HG03565 (cell line): Measurements from ENCODE around the gene BCO2.
"Not testable (repeated sequence)": the region's sequence is repeated elsewhere in the genome, so short reads cannot be mapped to it uniquely, and the experiment has no call there.

Experiments used
- ATAC-seq: cut with Tn5 transposase; IDR thresholded peaks from one replicate; pipeline ENCODE4 v1.9.1; 2021; ENCODE audit warnings: mild to moderate bottlenecking, moderate library complexity; ENCODE audit not compliant: unreplicated experiment

BCO2 gene, protein sequence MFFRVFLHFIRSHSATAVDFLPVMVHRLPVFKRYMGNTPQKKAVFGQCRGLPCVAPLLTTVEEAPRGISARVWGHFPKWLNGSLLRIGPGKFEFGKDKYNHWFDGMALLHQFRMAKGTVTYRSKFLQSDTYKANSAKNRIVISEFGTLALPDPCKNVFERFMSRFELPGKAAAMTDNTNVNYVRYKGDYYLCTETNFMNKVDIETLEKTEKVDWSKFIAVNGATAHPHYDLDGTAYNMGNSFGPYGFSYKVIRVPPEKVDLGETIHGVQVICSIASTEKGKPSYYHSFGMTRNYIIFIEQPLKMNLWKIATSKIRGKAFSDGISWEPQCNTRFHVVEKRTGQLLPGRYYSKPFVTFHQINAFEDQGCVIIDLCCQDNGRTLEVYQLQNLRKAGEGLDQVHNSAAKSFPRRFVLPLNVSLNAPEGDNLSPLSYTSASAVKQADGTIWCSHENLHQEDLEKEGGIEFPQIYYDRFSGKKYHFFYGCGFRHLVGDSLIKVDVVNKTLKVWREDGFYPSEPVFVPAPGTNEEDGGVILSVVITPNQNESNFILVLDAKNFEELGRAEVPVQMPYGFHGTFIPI

DNA sequence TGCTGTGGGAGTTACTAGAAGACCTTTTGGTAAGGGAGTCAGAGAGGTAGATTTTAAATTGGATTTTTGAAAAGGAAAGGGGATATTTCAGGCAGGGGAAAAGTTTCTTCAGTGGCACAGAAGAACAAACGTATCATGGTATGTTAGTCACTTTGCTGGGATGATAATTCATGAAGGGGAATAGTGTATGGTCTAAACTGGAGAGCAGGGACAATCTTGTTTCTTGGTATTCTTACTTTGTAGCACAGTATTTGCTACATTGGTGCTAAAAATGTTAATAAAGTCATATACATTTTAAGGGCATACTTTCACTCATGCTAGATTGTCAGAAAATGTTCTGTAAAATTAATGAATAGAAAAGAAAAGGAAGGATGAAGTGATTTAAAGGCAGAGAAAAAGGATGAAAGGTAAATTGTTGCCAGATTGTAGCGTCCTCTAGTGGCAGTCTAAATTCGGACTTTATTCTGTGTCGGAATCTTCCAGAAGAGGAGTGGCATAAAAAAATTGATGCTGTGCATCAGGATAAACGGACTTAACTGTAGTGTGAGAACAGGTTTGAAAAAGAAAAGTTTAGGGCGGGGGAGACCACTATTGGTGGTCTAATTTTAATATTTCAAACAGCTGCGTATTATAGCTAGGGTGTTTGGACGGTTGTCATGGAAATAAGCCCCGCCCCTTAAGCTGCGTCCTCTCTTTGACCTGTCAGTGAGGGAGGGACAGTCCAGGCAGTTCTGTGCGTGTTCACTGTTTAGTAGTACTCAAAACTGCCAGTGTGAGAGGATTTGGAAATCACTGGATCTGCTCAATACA, at the start of gene BCO2:
Gene BCO2 (plus strand): TSS at position 724 of the 810 bp plus-strand sequence. CDS start 90 bp downstream, outside the sequence.
- ATAC-seq = no peak

DNA sequence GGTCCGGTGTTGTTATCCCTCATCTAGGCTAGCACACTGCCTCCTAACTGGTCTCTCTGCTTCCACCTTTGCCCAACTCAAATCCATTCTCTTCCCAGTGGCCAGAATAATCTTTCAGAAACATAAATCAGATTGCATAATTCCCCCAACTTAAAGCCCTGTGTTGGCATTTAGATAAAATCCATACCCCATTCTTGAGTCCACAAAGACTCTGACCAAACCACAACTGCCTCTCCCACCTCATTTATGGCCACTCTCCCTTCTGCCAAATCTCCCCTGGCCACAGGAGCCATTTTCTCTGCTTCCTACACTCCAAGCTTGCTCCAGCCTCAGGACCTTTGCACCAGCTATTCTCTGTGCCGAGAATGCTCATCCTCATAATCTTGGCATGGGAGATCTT, 48.3 kb upstream of the BCO2 start:
- ATAC-seq = no peak

DNA sequence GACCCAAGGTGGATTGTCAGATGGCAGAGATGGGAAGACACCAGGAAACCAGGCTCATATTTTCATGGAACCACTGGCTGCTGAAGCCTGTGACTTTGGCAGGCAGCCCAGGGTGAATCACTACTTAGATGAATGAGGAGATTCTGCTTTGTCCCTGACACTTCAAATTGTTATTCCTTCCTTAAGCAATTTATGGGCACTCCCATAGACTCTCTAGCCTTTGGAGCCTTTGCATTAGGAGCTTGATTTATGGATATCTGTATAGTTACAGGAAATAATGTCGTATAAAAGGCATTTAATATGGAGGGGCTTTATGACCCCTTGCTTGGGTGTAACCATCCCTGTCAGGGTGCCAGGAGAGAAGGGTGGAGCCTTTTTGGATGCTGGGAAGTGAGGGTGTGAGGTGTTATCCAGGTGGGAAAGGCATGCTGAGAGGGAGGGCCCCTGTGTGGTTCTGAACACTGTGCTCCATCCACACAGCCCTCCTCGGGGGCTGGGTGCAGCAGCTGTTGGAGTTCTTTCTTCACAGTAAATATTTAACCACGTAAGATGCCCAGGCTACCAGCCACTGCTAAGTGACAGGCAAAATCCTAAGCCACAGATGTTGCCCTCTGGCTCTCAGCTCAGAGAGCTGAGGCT, 46.7 kb upstream of the BCO2 start:
- ATAC-seq = no peak

DNA sequence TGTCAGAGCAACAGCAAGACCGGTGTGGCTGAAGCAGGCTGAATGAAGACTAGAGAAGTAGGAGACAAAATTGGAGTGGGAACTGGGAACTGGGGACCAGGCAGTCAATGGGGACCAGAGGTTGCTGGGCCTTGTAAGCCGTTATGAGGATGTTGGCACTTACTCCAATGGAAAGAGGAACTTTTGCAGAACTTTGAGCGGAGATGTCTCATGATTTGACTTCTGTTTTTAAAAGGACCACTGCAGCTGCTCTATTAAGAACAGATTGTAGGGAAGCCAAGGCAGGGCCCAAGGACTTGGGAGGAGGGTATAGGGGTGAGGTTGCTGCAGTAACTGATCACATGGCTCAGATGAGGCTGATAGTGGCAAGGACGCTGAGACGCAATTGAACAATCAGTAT, 45.7 kb upstream of the BCO2 start:
- no peak for ATAC-seq

DNA sequence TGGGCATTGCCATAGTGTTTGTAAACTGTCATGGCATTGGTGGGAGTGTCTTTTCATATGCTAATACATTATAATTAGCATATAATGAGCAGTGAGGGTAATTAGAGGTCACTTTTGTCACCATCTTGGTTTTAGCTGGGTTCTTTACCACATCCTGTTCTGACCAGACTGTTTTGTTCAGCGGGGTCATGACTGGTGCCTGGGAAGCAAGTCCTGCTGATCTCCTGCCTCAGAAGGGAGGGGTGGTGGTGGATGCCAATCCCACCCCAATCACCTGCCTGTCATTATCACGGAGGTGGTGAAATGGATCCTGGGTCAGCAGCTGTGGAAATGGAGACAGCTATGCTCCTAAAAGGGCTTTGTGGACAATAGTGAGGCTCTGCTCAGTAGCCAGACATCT, 42.6 kb upstream of the BCO2 start:
- ATAC-seq = no peak

DNA sequence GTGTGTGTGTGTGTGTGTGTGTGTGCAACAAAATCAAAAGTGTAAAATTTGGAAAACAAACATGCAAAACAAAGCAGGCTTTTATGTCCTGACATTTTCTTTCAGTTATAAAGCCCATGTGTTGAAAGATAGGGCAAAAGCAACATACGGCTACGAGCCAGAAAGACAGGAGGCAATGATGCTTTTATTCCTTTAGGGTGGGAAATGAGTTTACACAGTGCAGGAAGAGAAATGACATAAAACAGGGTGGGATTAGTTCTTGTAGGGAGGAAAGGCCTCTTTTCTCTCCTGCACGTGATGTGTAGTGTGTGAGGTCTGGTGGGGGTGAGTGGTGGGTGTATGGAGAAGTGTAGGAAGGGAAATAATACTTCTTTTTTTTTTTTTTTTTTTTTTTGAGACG, 40.8 kb upstream of the BCO2 start:
- no peak for ATAC-seq

DNA sequence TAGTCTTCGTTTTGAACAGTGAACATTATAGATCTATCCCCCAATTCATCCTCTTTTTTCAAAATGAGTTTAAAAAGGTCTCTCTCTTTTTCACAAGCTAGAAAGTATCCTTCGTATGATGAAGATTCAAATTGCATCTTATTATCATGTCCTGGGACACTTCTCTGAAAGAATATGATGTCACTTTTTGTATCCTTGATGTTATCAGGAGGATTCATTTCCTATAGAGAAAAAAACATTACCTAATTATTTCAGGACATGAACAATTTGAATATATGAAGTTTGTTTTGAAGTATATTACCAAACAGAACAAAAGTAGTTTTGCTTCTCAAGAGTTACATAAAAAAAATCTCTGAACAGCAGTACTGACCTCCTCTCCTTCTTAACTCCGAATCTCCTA, 31.7 kb upstream of the BCO2 start:
- ATAC-seq = no peak

DNA sequence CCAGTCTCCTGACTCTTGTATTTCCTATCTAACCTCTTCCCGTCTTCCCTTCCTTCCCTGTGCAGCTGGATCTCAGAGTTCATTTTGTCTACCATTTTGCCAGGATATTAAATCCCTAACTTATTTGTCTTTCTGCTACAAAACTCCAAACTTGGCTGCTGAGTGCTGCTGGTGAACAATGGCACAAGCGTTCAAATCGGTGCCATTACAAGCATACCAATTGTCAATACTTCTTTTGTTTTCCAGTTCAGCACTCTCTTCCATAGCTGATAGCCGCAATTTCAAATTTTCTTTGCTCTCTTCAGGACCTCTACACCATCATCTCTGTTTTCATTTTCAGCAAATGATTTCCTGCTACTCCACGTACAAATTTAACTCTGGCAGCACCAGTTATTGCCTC, 24.8 kb upstream of the BCO2 start:
- no peak for ATAC-seq

DNA sequence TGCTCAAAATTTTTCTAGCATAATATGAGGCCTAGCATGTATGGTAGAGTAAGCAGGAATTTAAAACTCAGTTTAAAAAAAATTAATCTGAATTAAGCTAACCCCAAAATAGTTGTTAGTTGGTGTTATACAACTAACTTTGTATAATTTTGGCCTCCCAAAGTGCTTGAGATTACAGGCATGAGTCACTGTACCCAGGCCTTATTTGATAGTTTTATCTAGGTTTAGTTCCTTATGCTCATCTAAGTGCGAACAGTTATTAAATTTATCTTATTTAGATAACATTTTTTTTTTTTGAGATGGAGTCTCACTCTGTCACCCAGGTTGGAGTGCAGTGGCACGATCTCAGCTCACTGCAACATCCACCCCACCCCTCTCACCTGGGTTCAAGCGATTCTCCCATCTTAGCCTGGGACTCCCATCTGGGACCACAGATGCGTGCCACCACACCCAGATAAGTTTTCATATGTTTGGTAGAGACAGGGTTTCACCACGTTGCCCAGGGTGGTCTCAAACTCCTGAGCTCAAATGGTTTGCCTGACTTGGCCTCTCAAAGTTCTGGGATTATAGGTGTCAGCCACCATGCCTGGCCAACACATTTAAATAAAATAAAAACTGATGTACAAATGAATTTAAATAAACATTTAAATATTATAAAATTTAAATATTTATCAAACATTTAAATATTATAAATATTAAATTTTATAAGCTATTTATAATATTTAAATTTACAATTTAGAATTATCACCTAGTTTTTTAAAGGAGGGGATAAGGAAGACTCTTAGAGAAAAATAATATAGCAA, 19.0 kb upstream of the BCO2 start:
- ATAC-seq = no peak

DNA sequence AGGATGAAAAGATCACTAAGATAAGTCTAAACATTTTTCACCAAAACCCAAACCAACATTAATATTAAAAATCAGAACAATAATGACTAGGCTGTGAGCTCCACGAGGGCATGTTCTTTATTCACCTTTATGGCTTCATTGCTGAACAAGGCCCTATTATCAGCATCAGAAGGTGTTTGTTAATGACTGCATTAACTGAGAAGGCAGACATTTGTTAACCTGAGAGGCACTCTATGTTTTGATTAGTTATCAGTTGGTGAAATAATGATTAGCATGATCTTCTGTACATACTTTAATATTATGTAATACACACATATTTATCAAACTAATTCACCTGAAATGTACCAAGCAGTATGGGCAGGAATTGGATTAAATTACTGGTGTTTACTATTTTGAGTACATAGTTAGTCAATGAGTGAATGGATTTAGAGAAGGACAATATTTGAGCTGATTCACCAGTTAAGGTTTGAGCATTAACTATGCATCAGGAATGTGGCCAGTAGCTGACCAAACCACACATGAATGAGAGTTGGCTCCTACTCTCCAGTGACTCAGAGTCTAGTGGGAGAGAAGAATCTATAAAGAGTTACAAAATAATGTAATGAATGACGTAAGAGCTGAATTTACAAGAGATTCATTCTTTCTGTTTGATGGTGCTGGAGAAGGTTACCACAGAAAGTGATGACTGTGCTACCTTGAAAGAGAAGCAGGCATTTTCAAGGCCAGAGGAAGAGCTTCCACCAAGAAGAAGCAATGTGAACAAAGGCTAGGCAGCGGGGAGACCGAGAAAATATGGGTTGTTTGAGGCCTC, 18.2 kb upstream of the BCO2 start:
- ATAC-seq = no peak

DNA sequence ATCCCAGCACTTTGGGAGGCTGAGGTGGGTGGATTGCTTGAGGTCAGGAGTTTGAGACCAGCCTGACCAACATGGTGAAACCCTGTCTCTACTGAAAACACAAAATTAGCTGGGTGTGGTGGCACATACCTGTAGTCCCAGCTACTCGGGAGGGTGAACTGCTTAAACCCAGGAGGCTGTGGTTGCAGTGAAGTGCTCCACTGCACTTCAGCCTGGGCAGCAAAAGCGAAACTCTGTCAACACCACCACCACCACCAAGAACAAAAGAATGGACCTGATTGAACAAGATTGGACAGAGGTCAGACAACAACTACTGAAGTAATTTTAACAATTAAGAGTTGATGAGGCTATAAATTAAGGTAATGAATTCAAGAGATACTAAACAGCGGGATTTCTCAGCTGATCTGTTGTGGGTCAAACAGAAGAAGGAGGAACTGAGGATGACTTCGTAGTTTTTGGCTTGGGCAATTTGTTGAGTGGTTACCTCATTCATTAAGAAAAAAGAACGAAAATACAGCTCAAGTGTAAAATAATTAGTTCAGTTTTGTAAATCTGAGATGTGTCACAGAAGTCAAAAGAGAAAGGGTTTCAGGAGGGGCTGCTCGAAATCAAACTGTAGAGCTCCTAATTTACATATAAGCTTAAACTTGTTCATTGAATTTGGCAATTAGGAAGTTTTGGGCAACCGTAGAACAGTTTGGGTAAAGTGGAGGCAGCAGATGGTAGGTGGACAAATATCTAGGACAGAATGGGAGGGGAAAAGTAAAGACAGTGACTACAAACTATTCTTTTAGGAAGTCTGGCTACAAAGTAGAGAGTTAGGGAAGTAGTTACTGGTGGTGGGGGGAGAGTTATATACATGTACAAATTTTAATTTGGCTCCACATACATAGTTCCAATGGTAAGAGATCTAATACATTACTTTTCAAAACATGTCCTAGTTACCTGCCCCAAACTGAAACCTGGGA, 15.9 kb upstream of the BCO2 start:
- no peak for ATAC-seq

DNA sequence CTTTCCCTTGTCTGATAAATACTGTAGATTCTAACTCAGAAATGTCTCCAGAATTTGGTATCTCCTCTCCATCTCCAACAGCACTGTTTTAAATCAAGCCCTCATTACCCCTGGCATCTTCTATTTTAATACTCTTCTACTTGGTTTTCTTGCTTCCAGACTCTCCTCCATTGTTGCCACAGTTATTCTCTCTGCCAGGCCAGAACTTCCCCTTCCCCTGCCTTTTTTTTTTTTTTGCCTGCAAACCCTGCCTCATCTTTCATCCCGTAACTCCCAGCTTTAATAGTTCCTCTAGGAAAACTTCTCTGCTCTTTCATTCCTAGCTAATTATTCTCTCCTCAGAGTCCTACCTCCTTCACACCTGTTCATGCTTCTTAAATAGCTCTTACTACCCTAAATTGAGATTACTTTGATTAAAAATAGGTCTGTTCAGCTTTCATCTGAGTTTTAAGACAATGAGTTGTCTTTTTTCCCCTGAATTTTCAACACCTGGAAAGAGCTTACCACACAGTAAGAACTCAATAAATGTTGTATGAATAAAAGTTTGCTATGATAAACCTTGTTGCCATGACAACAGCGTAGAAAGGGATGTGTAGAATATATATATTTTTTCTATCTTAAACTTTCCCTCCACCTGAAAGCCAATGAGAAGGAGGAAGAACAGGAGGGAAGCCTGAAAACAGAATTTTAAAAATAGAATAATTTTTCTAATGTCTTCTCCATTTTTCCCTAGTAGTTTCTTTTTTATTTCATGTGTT, 15.0 kb upstream of the BCO2 start:
- ATAC-seq = no peak

DNA sequence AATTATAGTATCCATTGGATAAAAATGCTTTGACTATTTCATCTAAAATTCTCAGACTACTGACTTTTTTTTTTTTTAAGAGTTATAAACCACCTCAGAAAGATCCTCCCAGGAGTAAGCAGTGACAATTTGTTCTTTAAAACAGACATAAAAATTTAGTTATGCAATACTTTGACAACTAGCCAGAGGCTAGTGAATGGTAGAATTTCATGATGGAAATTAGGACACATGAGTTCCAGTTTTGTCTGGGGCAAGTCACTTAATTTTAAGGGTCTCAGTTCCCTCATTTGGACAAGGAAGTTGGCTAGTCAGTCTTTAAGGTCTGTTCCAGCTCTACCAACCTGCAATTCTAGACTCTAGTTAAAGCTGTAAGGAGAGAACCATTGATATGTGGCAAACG, 14.3 kb upstream of the BCO2 start:
- no peak for ATAC-seq

DNA sequence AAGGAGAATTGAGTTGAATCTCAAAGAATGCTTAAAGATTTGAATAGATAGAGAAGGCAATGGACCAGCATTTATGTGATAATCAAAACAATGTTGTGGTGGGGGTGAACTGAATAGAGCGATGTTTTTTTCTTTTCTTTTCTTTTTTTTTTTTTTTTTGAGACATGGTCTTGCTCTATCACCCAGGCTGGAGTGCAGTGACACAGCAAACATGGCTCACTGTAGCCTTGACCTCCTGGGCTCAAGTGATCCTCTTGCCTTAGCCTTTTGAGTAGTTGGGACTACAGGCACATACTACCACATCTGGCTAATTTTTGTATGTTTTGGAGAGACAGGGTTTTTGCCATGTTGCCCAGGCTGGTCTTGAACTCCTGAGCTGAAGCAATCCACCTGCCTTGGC, 13.1 kb upstream of the BCO2 start:
- not testable (repeated sequence) for ATAC-seq

DNA sequence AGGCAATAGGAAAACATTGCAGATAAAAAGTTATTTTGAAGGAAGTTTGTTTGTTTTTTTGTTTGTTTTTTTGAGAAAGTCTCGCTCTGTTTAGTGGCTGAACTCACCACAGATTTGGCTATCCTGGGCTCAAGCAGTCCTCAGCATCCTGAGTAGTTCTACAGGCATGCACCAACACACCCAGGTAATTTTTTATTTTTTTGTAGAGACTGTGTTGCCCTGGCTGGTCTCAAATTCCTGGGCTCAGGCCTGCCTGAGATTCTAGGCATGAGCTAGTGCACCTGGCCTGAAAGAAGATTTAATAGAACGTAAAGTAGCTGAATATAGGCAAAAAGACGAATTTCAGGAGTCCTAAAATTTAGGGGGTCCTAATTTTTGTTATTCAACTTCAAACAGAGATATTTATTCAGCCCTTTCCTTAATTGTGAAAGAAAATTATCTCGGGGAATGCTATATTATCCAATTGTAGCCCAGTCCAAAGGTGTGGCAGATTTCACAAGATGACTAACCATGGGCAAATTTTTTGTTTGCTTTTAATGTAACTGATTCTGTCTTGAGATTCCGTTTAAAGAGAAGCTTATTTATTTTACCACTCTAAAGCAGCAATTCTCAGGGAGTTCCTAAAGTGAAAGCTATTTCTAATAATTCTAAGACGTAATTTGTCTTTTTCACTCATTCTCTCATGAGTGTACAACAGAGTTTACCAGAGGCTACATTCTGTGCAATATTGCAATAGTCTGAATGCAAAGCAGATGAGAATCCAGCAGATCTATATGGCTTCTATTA, 12.4 kb upstream of the BCO2 start:
- no peak for ATAC-seq

DNA sequence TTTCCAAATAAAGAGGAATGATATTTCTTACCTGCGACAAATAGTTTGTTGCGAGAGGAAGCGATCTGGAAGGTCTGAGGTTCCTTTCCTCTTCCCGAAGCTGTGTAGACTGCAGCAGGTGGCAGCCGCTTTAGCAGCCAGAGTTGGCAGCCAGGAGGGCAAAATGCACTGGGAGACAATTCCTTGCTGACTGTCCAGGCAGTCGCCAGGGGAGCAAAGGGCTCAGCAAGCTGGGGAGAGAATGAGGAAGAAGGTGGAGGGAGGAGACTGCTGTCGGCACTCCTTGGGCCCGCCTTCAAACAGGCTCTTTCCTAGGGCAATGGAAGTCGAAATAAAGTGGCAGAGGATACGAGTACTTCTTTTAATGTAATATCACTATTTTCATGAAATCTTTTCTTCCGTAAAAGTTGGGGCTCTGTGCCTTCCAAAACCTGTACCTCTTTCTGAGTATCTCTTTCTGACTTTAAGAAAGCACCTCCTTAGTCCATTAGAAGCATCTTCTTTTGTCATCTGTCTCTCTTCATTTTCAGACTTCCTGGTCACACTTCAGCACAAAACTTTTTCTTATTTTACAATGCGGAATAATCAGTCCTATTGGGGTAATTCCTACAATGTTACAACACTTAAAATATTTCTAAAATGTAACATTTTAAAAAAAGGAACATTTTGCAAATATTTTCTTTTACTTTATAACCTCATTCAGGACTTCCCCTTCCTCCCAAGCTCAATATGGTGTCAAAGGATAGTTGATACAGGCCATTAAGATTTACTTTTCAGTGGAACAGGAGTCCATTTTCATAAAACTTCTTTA, 11.2 kb upstream of the BCO2 start, which contains the start of gene IL18:
Gene IL18 (minus strand): TSS at position 220 of the 811 bp plus-strand sequence. CDS start 9,041 bp downstream, outside the sequence.
- ATAC-seq = no peak
